H4 (cell line): Measurements from ENCODE around the gene PAPSS1. TPM values are rescaled to one million over a fixed set of nuclear protein-coding genes. Genes with fewer than 3 reads are reported as not detected.

ENCODE experiments used
- total RNA-seq: library from RNA; depleted of rRNA; stranded (reverse); fragments of >200 nt; shearing (Covaris generic); gene quantifications from 2 replicates; pipeline ENCODE4 v1.2.3, GENCODE V29; 2014; rRNA removed

The PAPSS1 gene
- total RNA-seq, 1 experiment from 2014 or later = 46.9 TPM

Other genes with a start within 250 kb of the PAPSS1 start
- gene SGMS2, start 104.7 kb upstream of the PAPSS1 start, total RNA-seq = 26.8 and 51.1 TPM in 2 replicates
- gene CYP2U1, start 211.3 kb upstream of the PAPSS1 start, total RNA-seq = 8.5 and 10.8 TPM in 2 replicates